HEK293 (cell line): ENCODE measurements around the gene TSPEAR.

Experiments
- BCL11A ChIP-seq: fragments of 450-650 bp; formaldehyde crosslinking; IDR thresholded peaks from 2 replicates; pipeline ENCODE4 v1.5.1; 2016; ENCODE audit warnings: low read depth, missing biosample characterization, missing genetic modification characterization
- CTCF ChIP-seq: fragments of 450-650 bp; formaldehyde crosslinking; IDR thresholded peaks from 2 replicates; pipeline ENCODE4 v1.5.1; 2016; ENCODE audit warnings: missing biosample characterization, missing genetic modification characterization
- REST ChIP-seq: fragments of 450-650 bp; formaldehyde crosslinking; IDR thresholded peaks from 2 replicates; pipeline ENCODE4 v1.5.1; 2016; ENCODE audit warnings: missing biosample characterization, missing genetic modification characterization
- ZNF140 ChIP-seq: fragments of 450-650 bp; formaldehyde crosslinking; IDR thresholded peaks from 2 replicates; pipeline ENCODE4 v1.5.1; 2016; ENCODE audit warnings: missing biosample characterization, missing genetic modification characterization
- ZNF423 ChIP-seq: fragments of 450-650 bp; formaldehyde crosslinking; IDR thresholded peaks from 2 replicates; pipeline ENCODE4 v1.5.1; 2016; ENCODE audit warnings: missing biosample characterization, missing genetic modification characterization

DNA sequence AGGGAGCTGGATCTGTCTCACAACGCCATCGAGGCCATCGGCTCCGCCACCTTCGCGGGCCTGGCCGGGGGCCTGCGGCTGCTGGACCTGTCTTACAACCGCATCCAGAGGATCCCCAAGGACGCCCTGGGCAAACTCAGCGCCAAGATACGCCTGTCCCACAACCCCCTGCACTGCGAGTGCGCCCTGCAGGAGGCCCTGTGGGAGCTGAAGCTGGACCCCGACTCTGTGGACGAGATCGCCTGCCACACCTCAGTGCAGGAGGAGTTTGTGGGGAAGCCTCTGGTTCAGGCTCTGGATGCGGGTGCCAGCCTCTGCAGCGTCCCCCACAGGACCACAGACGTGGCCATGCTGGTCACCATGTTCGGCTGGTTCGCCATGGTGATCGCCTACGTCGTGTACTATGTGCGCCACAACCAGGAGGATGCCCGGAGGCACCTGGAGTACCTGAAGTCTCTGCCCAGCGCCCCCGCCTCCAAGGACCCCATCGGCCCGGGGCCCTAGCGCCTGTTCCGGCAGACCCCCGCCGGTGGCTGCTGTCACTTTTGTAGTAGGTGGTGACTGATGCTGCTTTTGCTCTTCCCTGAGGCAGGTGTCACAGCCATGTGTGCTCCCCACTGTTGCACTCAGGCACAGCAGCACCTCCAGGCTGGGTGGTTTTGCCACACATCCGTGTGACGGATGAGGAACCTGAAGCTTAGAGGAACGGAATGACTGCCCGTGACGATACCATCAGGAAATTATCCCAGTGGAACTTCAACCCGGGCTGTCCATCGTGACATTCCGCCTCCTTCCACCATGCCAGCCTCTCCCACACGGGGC lies 254.2 kb downstream of the TSPEAR start:
- TF ChIP-seq CTCF (tag by site-specific recombination) (no peak), BCL11A (tag by site-specific recombination) (no peak), ZNF423 (tag by site-specific recombination) (no peak), ZNF140 (tag by site-specific recombination) (no peak), REST (tag by site-specific recombination) (no peak)
